ENCODE data around the gene IBA57.

IBA57 gene

DNA sequence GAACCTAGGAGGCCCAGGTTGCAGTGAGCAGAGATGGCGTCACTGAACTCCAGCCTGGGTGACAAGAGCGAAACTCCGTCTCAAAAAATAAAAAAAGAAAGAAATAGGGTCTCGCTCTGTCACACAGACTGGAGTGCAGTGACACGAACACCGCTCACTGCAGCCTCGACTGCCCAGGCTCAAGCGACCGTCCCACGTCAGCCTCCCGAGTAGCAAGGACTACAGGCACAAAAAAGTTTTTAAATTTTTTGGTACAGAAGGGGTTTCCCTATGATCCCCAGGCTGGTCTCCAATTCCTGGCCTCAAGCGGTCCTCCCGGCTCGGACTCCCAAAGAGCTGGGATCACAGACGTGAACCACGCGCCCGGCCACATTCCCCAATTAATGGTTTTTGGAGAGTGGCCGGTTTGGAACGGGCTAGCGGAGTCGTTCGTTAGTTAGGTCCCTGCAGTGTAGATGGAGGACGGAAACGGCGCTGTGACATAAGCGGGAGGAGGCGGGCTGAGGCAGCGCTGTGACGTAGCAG lies 26.1 kb upstream of the IBA57 start:
- H3K4me3 ChIP-seq = peak overlapping the region; percentile 98
- intact Hi-C loops (cut with DNase I; ENCODE audit: low total_unique reads) = no loop called here
- H3K27me3 ChIP-seq = peaks cover 0 to 6% of the 10 kb centered on the region in 2 donors
- H3K9me3 ChIP-seq = no peaks in the 10 kb centered on the region
- H3K27ac ChIP-seq = peak overlapping the region; percentile 97 to 99
- no peak for DNase-seq
- peaks cover 0 to 40% (median 34%) of the 10 kb centered on the region in 4 donors for H3K4me1 ChIP-seq
- H3K36me3 ChIP-seq = no peaks in the 10 kb centered on the region
- TF ChIP-seq, protein P1, sequence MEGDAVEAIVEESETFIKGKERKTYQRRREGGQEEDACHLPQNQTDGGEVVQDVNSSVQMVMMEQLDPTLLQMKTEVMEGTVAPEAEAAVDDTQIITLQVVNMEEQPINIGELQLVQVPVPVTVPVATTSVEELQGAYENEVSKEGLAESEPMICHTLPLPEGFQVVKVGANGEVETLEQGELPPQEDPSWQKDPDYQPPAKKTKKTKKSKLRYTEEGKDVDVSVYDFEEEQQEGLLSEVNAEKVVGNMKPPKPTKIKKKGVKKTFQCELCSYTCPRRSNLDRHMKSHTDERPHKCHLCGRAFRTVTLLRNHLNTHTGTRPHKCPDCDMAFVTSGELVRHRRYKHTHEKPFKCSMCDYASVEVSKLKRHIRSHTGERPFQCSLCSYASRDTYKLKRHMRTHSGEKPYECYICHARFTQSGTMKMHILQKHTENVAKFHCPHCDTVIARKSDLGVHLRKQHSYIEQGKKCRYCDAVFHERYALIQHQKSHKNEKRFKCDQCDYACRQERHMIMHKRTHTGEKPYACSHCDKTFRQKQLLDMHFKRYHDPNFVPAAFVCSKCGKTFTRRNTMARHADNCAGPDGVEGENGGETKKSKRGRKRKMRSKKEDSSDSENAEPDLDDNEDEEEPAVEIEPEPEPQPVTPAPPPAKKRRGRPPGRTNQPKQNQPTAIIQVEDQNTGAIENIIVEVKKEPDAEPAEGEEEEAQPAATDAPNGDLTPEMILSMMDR (IDR thresholded peaks at IDR 0.05) = no peak

DNA sequence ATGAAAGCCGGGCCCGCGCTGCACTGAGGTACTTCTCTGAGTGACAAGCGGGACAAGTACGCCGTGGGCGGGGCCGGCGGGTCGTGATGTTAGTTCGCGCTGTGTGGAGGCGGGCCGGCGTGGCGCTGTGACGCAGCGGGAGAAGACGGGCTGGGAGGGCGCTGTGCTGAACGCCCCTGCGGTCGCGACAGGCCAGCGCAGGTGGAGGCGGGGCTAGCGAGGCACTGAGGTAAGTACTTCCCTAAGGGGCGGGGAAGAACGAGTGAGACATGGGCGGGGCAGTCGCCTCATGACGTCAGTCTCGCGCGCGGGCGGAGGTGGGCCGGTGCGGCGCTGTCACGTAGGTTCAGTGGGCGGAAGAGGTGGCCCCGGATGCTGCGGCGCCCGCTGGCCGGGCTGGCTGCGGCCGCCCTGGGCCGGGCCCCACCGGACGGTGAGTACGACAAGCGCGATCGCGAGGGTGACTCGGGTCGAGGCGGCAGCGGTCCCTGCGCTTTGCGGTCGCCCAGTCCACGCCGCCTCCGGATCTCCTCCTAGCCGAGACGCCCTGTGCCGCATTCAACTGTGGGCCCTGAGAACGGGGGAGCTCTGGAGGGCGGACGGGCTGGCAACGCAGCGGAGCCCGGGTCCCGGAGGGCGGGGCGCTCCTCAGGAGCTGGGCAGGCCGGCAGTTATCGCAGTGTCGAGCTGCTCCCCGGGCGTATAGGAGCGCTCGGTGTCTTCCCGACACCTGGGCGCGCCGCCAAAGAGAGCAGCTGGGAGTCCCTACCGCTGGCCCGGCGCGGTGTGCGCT lies 25.5 kb upstream of the IBA57 start, which contains the start of gene GUK1:
GUK1 (plus strand) TSS at position 349 of the 793 bp plus-strand sequence; CDS start at position 373, 24 bp downstream.
- Histone ChIP-seq H3K4me1 (peaks cover 0 to 46% (median 37%) of the 10 kb centered on the region in 4 donors), H3K27ac (peak within 1 kb of the TSS; percentile 97 to 99), H3K4me3 (peak within 1 kb of the TSS; percentile 98), H3K9me3 (no peaks in the 10 kb centered on the region), H3K27me3 (no peaks in the 10 kb centered on the region), H3K36me3 (no peaks in the 10 kb centered on the region)
- DNase-seq = peak; percentile 100
- TF ChIP-seq, protein P1 (IDR thresholded peaks at IDR 0.05) = peak; percentile 32 to 45
- intact Hi-C loops (cut with DNase I; ENCODE audit: low total_unique reads) = loop anchor here (2.0 kb wide), 1 partner anchor 25 kb away; the partner anchor contains the start of gene IBA57

DNA sequence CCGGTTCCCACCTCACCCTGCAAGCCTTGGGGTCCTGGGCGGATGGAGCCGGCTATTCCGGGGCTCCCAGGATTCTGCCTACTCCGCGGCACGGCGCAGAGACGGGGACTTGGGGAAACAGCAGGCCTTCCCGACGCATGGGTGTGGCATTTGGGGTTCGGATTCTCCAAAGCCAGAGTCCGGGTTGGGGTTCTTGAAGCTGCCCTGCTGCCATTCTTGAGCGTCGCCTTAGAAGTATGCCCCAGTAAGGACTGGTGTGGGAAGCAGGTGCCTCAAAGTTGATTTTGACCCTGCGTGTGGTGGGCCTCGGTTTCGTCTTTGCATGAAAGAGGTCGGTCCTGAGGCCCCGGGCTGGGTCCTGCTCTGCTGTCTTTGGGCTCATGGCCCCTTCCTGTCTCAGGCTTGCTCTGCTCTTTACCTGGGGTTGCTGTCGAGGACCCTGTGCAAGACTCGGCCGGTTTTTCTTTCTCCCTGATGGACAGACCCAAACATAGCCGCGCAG lies 24.8 kb upstream of the IBA57 start:
- peak overlapping the region; percentile 98 for H3K4me3 ChIP-seq
- TF ChIP-seq, protein P1 (IDR thresholded peaks at IDR 0.05) = no peak
- H3K27ac ChIP-seq = peak overlapping the region; percentile 97 to 99
- H3K9me3 ChIP-seq = no peaks in the 10 kb centered on the region
- H3K36me3 ChIP-seq = peaks cover 0 to 6% (median 6%) of the 10 kb centered on the region in 3 donors
- DNase-seq = no peak
- no peaks in the 10 kb centered on the region for H3K27me3 ChIP-seq
- H3K4me1 ChIP-seq = peaks cover 0 to 50% (median 40%) of the 10 kb centered on the region in 4 donors
- intact Hi-C loops (cut with DNase I; ENCODE audit: low total_unique reads) = loop anchor here (2.0 kb wide), 1 partner anchor 24 kb away; the partner anchor contains the start of gene IBA57

DNA sequence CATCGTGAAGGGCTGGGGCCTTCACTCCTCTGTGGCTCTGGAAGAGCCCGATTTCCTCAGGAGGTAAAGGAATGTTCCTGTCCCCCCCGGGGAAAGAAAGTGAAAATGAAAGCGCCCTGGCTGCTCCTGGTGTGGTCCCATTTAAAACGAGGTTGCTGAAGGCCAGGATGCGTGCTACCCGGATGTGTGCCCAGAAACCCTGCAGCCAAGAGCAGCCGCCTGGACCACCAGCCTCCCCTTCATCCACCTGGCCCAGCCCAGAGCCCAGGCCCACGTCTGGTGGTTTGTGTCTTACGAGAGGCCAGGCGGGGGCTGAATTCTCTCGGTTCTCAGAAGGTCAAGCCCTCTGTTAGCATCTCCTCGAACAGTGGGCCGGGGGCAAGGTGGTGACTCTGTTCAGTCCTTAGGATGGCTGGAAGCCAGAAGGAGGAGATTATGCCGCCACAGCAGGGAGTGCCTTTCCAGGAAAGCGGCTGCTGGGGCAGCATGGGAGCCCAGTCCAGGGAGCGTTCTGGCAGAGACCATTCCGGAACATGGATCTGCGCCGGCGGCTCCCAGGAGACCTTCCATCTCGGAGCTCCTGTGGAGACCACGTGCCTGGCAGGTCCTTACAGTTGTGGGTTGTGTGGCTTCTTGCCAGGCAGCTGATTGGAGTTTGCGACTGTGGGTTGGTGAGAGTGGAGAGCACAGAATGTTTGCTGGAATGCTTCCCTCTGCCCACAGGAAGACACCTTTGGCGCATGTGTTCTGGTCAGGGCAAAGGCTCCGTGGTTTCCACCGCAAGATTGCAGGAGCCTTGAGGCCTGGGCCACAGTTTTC lies 24.2 kb upstream of the IBA57 start:
- Histone ChIP-seq H3K27ac (peak overlapping the region; percentile 97 to 99), H3K4me3 (peak overlapping the region; percentile 98), H3K9me3 (no peaks in the 10 kb centered on the region), H3K4me1 (peaks cover 0 to 50% (median 40%) of the 10 kb centered on the region in 4 donors), H3K36me3 (peaks cover 4 to 13% (median 12%) of the 10 kb centered on the region in 3 donors), H3K27me3 (no peaks in the 10 kb centered on the region)
- intact Hi-C loops (cut with DNase I; ENCODE audit: low total_unique reads) = loop anchor here (2.0 kb wide), 1 partner anchor 23 kb away; the partner anchor contains the start of gene IBA57
- DNase-seq = peak in 1 of 2 donors; percentile 68
- TF ChIP-seq, protein P1 (IDR thresholded peaks at IDR 0.05) = no peak

DNA sequence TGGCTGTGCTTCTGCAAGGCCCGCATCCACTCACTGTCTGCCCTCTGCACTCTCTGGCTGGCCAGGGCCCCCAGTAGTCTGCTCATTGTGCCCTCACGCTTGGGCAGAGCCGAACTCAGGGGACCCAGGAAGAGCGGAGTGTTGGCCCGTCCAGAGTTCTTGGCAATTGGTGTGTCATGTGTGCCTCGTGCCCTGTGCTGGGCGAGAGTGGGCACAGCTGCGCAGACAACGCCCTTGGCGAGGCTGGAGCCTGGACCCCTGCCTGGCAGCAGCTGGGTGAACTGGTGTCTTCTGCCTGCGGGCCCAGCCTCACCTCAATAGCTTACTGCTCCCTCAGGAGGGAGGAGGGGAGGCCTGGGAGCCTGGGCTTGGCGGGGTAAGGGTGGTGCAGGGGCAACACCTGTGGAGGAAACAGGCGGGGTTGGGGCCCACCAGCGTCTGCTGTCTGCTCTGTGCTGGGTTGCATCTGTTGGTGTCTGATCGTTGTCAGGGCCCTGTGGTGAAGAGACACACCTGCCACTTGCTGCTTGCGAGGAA lies 23.4 kb upstream of the IBA57 start:
- Histone ChIP-seq H3K27me3 (no peaks in the 10 kb centered on the region), H3K4me3 (peak overlapping the region; percentile 98), H3K27ac (peak overlapping the region in 1 of 2 donors; percentile 99), H3K9me3 (no peaks in the 10 kb centered on the region), H3K4me1 (peaks cover 0 to 50% (median 40%) of the 10 kb centered on the region in 4 donors), H3K36me3 (peaks cover 12 to 21% (median 20%) of the 10 kb centered on the region in 3 donors)
- TF ChIP-seq, protein P1 (IDR thresholded peaks at IDR 0.05) = no peak
- peak in 1 of 2 donors; percentile 66 for DNase-seq
- intact Hi-C loops (cut with DNase I; ENCODE audit: low total_unique reads) = no loop called here

Data from tibial artery (tissue), 4 donors.